Ishikawa (cell line): ENCODE results near the gene TOR1B.

Experiments
- CREB1 ChIP-seq: IDR thresholded peaks from 2 replicates; pipeline ENCODE4 v1.6.1; 2012; ENCODE audit warnings: low read depth
- YY1 ChIP-seq: IDR thresholded peaks from 2 replicates; pipeline ENCODE4 v1.6.1; 2012; ENCODE audit warnings: low read depth

GRCh38 chr9:129810788-129811187 lies 7.8 kb downstream of the TOR1B start:
- TF ChIP-seq YY1, result no peak
- no peak for TF ChIP-seq CREB1
